Tibial nerve (tissue), 4 donors: ENCODE results near the gene L3HYPDH. TPM values are rescaled to one million over a fixed set of nuclear protein-coding genes. Genes with fewer than 3 reads are reported as not detected.
A peak's percentile ranks its signal among the peaks of the same experiment; 100 is the strongest.

Experiments
- DNase-seq, 2 donors: peaks; one replicate each; pipeline ENCODE4 v3.0.0-alpha.2; 2019; ENCODE audit warnings: low spot score in 2 of 2
- H3K27ac ChIP-seq, 4 donors: fragments of 200-600 bp; sonication (generic) in 3 of 4; one replicate each; pipeline ENCODE4 v1.5.1; 2017 to 2019; ENCODE audit warnings: mild to moderate bottlenecking in 1 of 4
- H3K27me3 ChIP-seq, 2 donors: fragments of 200-600 bp; sonication (generic) in 1 of 2; one replicate each; pipeline versions ENCODE4 v1.5.1 to v1.6.0; 2017 to 2019
- H3K36me3 ChIP-seq, 3 donors: fragments of 200-600 bp; sonication (generic); one replicate each; pipeline ENCODE4 v1.5.1; 2018 to 2019
- H3K4me1 ChIP-seq, 4 donors: fragments of 200-600 bp; sonication (generic) in 3 of 4; one replicate each; pipeline ENCODE4 v1.5.1; 2017 to 2019
- H3K4me3 ChIP-seq, 4 donors: fragments of 200-600 bp; sonication (generic) in 3 of 4; one replicate each; pipeline ENCODE4 v1.5.1; 2017 to 2019; ENCODE audit warnings: mild to moderate bottlenecking in 1 of 4, moderate library complexity in 1 of 4
- H3K9me3 ChIP-seq, 4 donors: fragments of 200-600 bp; sonication (generic) in 3 of 4; one replicate each; pipeline ENCODE4 v1.5.1; 2017 to 2019
- CTCF ChIP-seq, 5 experiments: fragments of 200-600 bp in 3 of 5; fragments of 450-650 bp in 2 of 5; sonication (generic) in 3 of 5; IDR thresholded peaks; one replicate each; pipeline ENCODE4 v1.5.1; 2016 to 2019; ENCODE audit warnings: antibody characterized with exemption in 5 of 5, mild to moderate bottlenecking in 3 of 5, moderate library complexity in 2 of 5
- EP300 ChIP-seq, 2 donors: sonication (generic); formaldehyde crosslinking; IDR thresholded peaks; one replicate each; pipeline ENCODE4 v1.6.1; 2017; ENCODE audit warnings: antibody characterized with exemption in 2 of 2, mild to moderate bottlenecking in 1 of 2
- POLR2A ChIP-seq, 2 donors: fragments of 450-650 bp; IDR thresholded peaks; one replicate each; pipeline ENCODE4 v1.6.1; 2017; ENCODE audit warnings: antibody characterized with exemption in 2 of 2, mild to moderate bottlenecking in 2 of 2, moderate library complexity in 2 of 2
- WGBS, 2 donors: methylation state at CpG; one replicate each; pipeline ENCODE4 v1.1.5; 2018; 5-methylcytosine and 5-hydroxymethylcytosine counted together
- total RNA-seq, 4 donors: library from RNA; depleted of rRNA; stranded (reverse); fragments of >200 nt; gene quantifications; one replicate each; pipeline ENCODE4 v1.1.0, GENCODE V29; 2016

The L3HYPDH gene
- total RNA-seq, 4 donors from 2014 or later: 69.9 to 85.5 (median 76.6) TPM

- no peak for TF ChIP-seq POLR2A (IDR thresholded peaks at IDR 0.05)
- no peak for TF ChIP-seq EP300 (IDR thresholded peaks at IDR 0.05)
- no peak for TF ChIP-seq CTCF (IDR thresholded peaks at IDR 0.05)
- Histone ChIP-seq H3K36me3 (peaks cover 0 to 7% (median 0%) of the 10 kb centered on the region in 3 donors), H3K4me3 (peak within 1 kb of the TSS; percentile 48 to 81 (median 70)), H3K27me3 (no peaks in the 10 kb centered on the region), H3K4me1 (peaks cover 0 to 21% (median 8%) of the 10 kb centered on the region in 4 donors), H3K9me3 (no peaks in the 10 kb centered on the region), H3K27ac (peak within 1 kb of the TSS; percentile 41 to 87 (median 58))
- 29 to 38% methylated on average over 21 to 27 of the region's 40 CpGs for WGBS, 2 donors
- DNase-seq: no peak
Observed at GRCh38 chr14:59465316-59466135, 18.7 kb downstream of the L3HYPDH start, which contains the start of gene GPR135. Gene GPR135, minus strand, starts transcription at chr14:59465380. Its CDS starts 154 bp downstream, at chr14:59465226.

DNA sequence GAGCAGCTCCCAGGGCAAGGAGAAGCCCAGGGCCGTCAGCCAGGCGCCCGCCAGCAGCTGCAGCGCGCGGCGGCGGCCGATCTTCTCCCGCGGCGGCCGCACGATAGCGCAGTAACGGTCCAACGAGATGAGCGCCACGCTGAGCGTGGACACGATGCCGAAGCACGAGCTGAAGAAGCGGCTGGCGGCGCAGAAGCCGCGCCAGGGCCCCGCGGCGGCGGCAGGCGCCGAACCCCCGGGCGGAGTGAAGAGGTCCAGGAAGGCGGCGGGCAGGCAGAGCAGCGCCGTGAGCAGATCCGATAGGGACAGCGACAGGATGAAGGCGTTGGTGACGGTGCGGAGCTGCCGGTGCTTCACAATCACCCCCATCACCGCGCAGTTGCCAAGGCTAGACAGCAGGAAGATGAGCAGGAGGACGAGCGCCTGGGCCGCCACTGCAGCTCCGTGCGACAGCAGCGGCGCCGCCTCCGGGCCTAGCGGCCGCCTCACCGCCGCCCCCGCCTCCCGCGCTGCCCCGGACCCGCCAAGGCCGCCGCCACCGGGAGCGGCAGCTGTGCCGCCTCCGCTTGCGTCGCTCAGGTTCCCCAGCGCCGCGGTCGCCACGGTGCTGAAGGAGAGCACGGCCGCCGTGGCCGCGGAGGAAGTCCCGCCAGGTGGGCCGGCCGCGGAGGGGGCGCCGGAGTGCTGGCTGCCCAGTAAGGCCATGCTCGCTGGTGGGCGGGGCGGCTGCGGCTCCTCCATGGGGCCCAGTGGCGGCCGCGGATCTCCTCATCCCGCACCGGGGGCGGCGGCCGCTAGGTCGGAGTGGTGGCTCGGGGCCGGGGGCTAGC, 19.5 kb downstream of the L3HYPDH start:
- Histone ChIP-seq H3K4me3 (peak overlapping the region; percentile 48 to 81 (median 70)), H3K9me3 (no peaks in the 10 kb centered on the region), H3K36me3 (no peaks in the 10 kb centered on the region), H3K27ac (peak overlapping the region; percentile 41 to 87 (median 58)), H3K27me3 (no peaks in the 10 kb centered on the region), H3K4me1 (peaks cover 0 to 21% (median 8%) of the 10 kb centered on the region in 4 donors)
- peak; percentile 37 to 40 for DNase-seq
- 0 to 1% methylated on average over 50 to 74 of the region's 105 CpGs for WGBS, 2 donors
- TF ChIP-seq POLR2A (IDR thresholded peaks at IDR 0.05) (no peak), EP300 (IDR thresholded peaks at IDR 0.05) (no peak), CTCF (IDR thresholded peaks at IDR 0.05) (no peak)

GRCh38 chr14:59463787-59464485, 20.3 kb downstream of the L3HYPDH start:
- H3K27ac ChIP-seq: peak overlapping the region in 3 of 4 donors; percentile 45 to 87 (median 72)
- no peak for TF ChIP-seq POLR2A (IDR thresholded peaks at IDR 0.05)
- TF ChIP-seq EP300 (IDR thresholded peaks at IDR 0.05): no peak
- TF ChIP-seq CTCF (IDR thresholded peaks at IDR 0.05): no peak
- H3K36me3 ChIP-seq: no peaks in the 10 kb centered on the region
- WGBS, 2 donors: 45 to 50% methylated on average over 43 to 44 of the region's 60 CpGs
- no peaks in the 10 kb centered on the region for H3K27me3 ChIP-seq
- peaks cover 0 to 21% (median 8%) of the 10 kb centered on the region in 4 donors for H3K4me1 ChIP-seq
- H3K4me3 ChIP-seq: peak overlapping the region; percentile 48 to 81 (median 70)
- DNase-seq: no peak
- H3K9me3 ChIP-seq: no peaks in the 10 kb centered on the region

DNA sequence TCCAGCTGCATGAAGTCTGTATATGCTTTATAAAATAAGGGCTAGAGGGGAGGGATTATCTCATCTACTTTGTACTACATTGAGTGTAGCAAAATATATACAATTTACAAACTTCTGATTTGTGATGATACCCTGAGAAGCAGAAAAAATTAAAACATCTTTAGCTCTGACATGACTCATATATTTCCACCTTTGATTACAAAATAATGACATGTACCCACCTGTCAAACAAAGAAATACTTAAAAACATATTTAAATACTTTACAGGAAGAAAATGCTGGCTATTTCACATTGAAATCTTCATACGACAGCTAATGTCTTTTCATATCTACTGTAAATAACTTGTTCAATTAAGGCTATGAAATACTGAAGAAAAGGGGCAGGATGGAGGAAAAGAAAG, 22.3 kb downstream of the L3HYPDH start:
- DNase-seq: no peak
- Histone ChIP-seq H3K4me1 (peaks cover 0 to 21% (median 8%) of the 10 kb centered on the region in 4 donors), H3K36me3 (peaks cover 0 to 18% (median 0%) of the 10 kb centered on the region in 3 donors), H3K4me3 (no peak overlapping the region), H3K9me3 (no peaks in the 10 kb centered on the region), H3K27ac (no peak overlapping the region), H3K27me3 (no peaks in the 10 kb centered on the region)
- TF ChIP-seq CTCF (IDR thresholded peaks at IDR 0.05) (no peak), EP300 (IDR thresholded peaks at IDR 0.05) (no peak)
- WGBS, 2 donors: 94 to 95% methylated on average over 1 of the region's 1 CpG
